Natural killer cell (primary cell): ENCODE measurements around the gene EPHA7. TPM values are rescaled to one million over a fixed set of nuclear protein-coding genes. Genes with fewer than 3 reads are reported as not detected.

Experiments
- ATAC-seq, 3 donors: fragments of 150-1000 bp in 2 of 3; fragments of 200-7000 bp in 1 of 3; cut with Tn5 transposase; 1 replicate in 1 of 3; 2 replicates in 2 of 3; pipeline ENCODE4 v1.10.0; 2021; ENCODE audit warnings: mild to moderate bottlenecking in 2 of 3, moderate library complexity in 2 of 3
- DNase-seq, 2 donors: peaks; one replicate each; pipeline versions ENCODE4 v3.0.0 to v3.0.0-alpha.2; 2013 to 2021; ENCODE audit warnings: mixed read lengths in 1 of 2
- H3K27ac ChIP-seq: one replicate; pipeline ENCODE4 v1.5.1; 2013; ENCODE audit warnings: mild to moderate bottlenecking, low read length
- H3K27me3 ChIP-seq: one replicate; pipeline ENCODE4 v1.6.1; 2013; ENCODE audit warnings: low read length; ENCODE audit not compliant: control insufficient read depth, insufficient read depth
- H3K36me3 ChIP-seq: one replicate; pipeline ENCODE4 v1.6.1; 2013; ENCODE audit warnings: low read length; ENCODE audit not compliant: control insufficient read depth, insufficient read depth
- H3K4me1 ChIP-seq: one replicate; pipeline ENCODE4 v1.6.1; 2013; ENCODE audit warnings: low read length; ENCODE audit not compliant: control insufficient read depth, insufficient read depth
- H3K4me3 ChIP-seq: one replicate; pipeline ENCODE4 v1.5.1; 2013; ENCODE audit warnings: low read length
- H3K9me3 ChIP-seq: one replicate; pipeline ENCODE4 v1.6.1; 2013; ENCODE audit warnings: low read length; ENCODE audit not compliant: control insufficient read depth, insufficient read depth
- H3K27ac Mint-ChIP-seq, 2 donors: one replicate each; pipeline ENCODE4 v1.8.0; 2022; ENCODE audit warnings: mild to moderate bottlenecking in 2 of 2, mixed read lengths in 2 of 2, moderate library complexity in 1 of 2
- H3K27me3 Mint-ChIP-seq, 2 donors: one replicate each; pipeline ENCODE4 v1.8.0; 2022; ENCODE audit warnings: low read depth in 2 of 2, mixed read lengths in 2 of 2
- H3K36me3 Mint-ChIP-seq: one replicate; pipeline ENCODE4 v1.8.0; 2022; ENCODE audit warnings: mixed read lengths
- H3K4me1 Mint-ChIP-seq, 2 donors: one replicate each; pipeline ENCODE4 v1.8.0; 2022; ENCODE audit warnings: mixed read lengths in 2 of 2
- H3K4me3 Mint-ChIP-seq: one replicate; pipeline ENCODE4 v1.8.0; 2022; ENCODE audit warnings: mild to moderate bottlenecking, moderate library complexity, mixed read lengths
- H3K9me3 Mint-ChIP-seq, 2 donors: one replicate each; pipeline ENCODE4 v1.8.0; 2022; ENCODE audit warnings: mixed read lengths in 2 of 2
- CTCF ChIP-seq: fragments of 200-600 bp; IDR thresholded peaks from one replicate; pipeline ENCODE4 v1.8.0; 2022; ENCODE audit warnings: antibody characterized with exemption
- WGBS: methylation state at CpG from one replicate; pipeline ENCODE4 v1.1.7; 2013; ENCODE audit warnings: missing lambda C conversion rate; ENCODE audit not compliant: insufficient coverage; 5-methylcytosine and 5-hydroxymethylcytosine counted together
- intact Hi-C: fragments of 100-400 bp; cut with micrococcal nuclease; formaldehyde crosslinking; loops from one replicate; pipeline ENCODE4 v1.14.2; 2022
- total RNA-seq, 4 donors: library from RNA; stranded (reverse); fragments of 120-200 nt in 1 of 4; gene quantifications; one replicate each; pipeline versions ENCODE4 v1.2.3 to v1.2.4, GENCODE V29; 2013 to 2022

The EPHA7 gene
- total RNA-seq, 3 donors from 2014 or later (not counting 1 experiment from before 2014, with no cell fraction given): not detected

- H3K36me3 Mint-ChIP-seq: no peaks in the 10 kb centered on the region
- no peaks in the 10 kb centered on the region for H3K36me3 ChIP-seq
- no peaks in the 10 kb centered on the region for H3K9me3 ChIP-seq
- intact Hi-C loops: no loop called here
- no peaks in the 10 kb centered on the region for H3K4me1 Mint-ChIP-seq
- H3K4me1 ChIP-seq: no peaks in the 10 kb centered on the region
- no peaks in the 10 kb centered on the region for H3K27me3 Mint-ChIP-seq
- H3K27ac Mint-ChIP-seq: no peak overlapping the region
- H3K9me3 Mint-ChIP-seq: peaks cover 2% of the 10 kb centered on the region in 2 donors
- TF ChIP-seq CTCF: no peak
- DNase-seq (no peak), ATAC-seq (no peak)
- no peak overlapping the region for H3K4me3 ChIP-seq
- no peak overlapping the region for H3K4me3 Mint-ChIP-seq
- 89% methylated on average over 3 of the region's 3 CpGs for WGBS
- no peak overlapping the region for H3K27ac ChIP-seq
- no peaks in the 10 kb centered on the region for H3K27me3 ChIP-seq
These were observed 160.0 kb downstream of the EPHA7 start for GRCh38 chr6:93259332-93259731.

GRCh38 chr6:93252930-93253329 is 166.4 kb downstream of the EPHA7 start:
- H3K36me3 Mint-ChIP-seq: no peaks in the 10 kb centered on the region
- peaks cover 4 to 7% of the 10 kb centered on the region in 2 donors for H3K9me3 Mint-ChIP-seq
- no peak for TF ChIP-seq CTCF
- no peak overlapping the region for H3K4me3 ChIP-seq
- no peak overlapping the region for H3K27ac Mint-ChIP-seq
- no peak overlapping the region for H3K27ac ChIP-seq
- no peaks in the 10 kb centered on the region for H3K4me1 ChIP-seq
- H3K27me3 ChIP-seq: no peaks in the 10 kb centered on the region
- no peak for DNase-seq
- intact Hi-C loops: no loop called here
- no peak for ATAC-seq
- no peaks in the 10 kb centered on the region for H3K27me3 Mint-ChIP-seq
- no peak overlapping the region for H3K4me3 Mint-ChIP-seq
- H3K4me1 Mint-ChIP-seq: no peaks in the 10 kb centered on the region
- no peaks in the 10 kb centered on the region for H3K9me3 ChIP-seq
- no peaks in the 10 kb centered on the region for H3K36me3 ChIP-seq

GRCh38 chr6:93248631-93249030 is 170.7 kb downstream of the EPHA7 start:
- Mint-ChIP-seq H3K9me3 (peaks cover 6 to 7% of the 10 kb centered on the region in 2 donors), H3K4me3 (no peak overlapping the region), H3K36me3 (no peaks in the 10 kb centered on the region), H3K4me1 (no peaks in the 10 kb centered on the region), H3K27me3 (no peaks in the 10 kb centered on the region), H3K27ac (no peak overlapping the region)
- Histone ChIP-seq H3K9me3 (no peaks in the 10 kb centered on the region), H3K27me3 (no peaks in the 10 kb centered on the region), H3K4me1 (no peaks in the 10 kb centered on the region), H3K36me3 (no peaks in the 10 kb centered on the region), H3K4me3 (no peak overlapping the region), H3K27ac (no peak overlapping the region)
- DNase-seq: no peak
- WGBS: 45% methylated on average over 2 of the region's 2 CpGs
- TF ChIP-seq CTCF: no peak
- no peak for ATAC-seq
- intact Hi-C loops: no loop called here

GRCh38 chr6:93243231-93243778 is 176.1 kb downstream of the EPHA7 start:
- Mint-ChIP-seq H3K27ac (no peak overlapping the region), H3K4me1 (no peaks in the 10 kb centered on the region), H3K27me3 (no peaks in the 10 kb centered on the region), H3K9me3 (peaks cover 0 to 4% of the 10 kb centered on the region in 2 donors), H3K4me3 (no peak overlapping the region), H3K36me3 (no peaks in the 10 kb centered on the region)
- Histone ChIP-seq H3K4me1 (no peaks in the 10 kb centered on the region), H3K36me3 (no peaks in the 10 kb centered on the region), H3K27ac (no peak overlapping the region), H3K4me3 (no peak overlapping the region), H3K27me3 (no peaks in the 10 kb centered on the region), H3K9me3 (no peaks in the 10 kb centered on the region)
- ATAC-seq: no peak
- no CpG with 5 or more reads among the region's 1 CpG for WGBS
- no peak for TF ChIP-seq CTCF
- intact Hi-C loops: no loop called here
- DNase-seq: no peak
